Suprapubic skin (tissue), 3 donors: ENCODE results near the gene CD40LG.

Experiments
- CTCF ChIP-seq, 2 donors: fragments of 200-600 bp in 1 of 2; fragments of 450-650 bp in 1 of 2; sonication (generic) in 1 of 2; IDR thresholded peaks; one replicate each; pipeline ENCODE4 v1.5.1; 2016 to 2019; ENCODE audit warnings: antibody characterized with exemption in 2 of 2, mild to moderate bottlenecking in 1 of 2, moderate library complexity in 1 of 2
- EP300 ChIP-seq: sonication (generic); formaldehyde crosslinking; IDR thresholded peaks from one replicate; pipeline ENCODE4 v1.6.1; 2017; ENCODE audit warnings: antibody characterized with exemption
- POLR2A ChIP-seq, 2 donors: fragments of 450-650 bp; IDR thresholded peaks; one replicate each; pipeline ENCODE4 v1.6.1; 2017; ENCODE audit warnings: antibody characterized with exemption in 2 of 2, mild to moderate bottlenecking in 2 of 2, moderate library complexity in 2 of 2

DNA sequence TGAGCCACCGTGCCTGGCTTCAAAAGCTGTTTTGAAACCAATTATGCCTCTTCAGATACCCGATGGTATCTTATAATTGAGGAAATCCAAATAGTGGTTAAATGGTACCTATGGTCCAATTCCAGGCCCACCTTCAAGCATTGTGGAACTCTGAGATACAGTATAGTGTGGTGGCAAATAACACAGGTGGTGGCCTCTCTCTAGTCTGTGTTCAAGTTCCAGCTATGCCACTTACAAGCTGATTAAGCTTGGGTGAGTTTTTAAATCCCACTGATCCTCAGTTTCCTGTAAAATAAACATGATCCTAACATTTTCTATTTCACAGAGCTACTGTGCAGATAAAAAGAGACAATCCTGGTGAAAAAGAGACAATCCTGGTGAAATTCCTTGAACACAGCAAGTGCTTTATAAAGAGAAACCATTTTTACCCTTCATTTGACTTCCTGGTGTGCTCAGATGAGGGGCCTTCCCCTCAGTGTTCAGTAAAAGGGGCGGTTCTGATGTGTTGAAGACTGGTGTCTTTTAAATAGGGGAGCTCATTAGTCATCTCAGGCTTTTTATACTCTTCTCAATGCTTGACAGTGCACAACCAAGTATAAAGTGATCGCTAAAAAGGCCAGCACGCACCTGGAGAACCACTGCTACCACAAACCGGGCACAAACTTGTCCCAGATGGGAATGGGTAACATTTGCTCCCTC, 30.8 kb upstream of the CD40LG start:
- TF ChIP-seq POLR2A (IDR thresholded peaks at IDR 0.05), result no peak
- TF ChIP-seq EP300, result no peak
- TF ChIP-seq CTCF (IDR thresholded peaks at IDR 0.05), result no peak
